NK-92 (cell line): ENCODE results near the gene ARHGAP26.

ENCODE experiments used
- DNase-seq: peaks from one replicate; lab custom pipeline; 2025; ENCODE audit not compliant: unreplicated experiment; lab: John Stamatoyannopoulos, UW

The ARHGAP26 gene

GRCh38 chr5:143208781-143209510 is 438.8 kb downstream of the ARHGAP26 start:
- DNase-seq, result no peak

- no peak for DNase-seq
These were observed 439.8 kb downstream of the ARHGAP26 start for GRCh38 chr5:143209881-143210395.

GRCh38 chr5:143210576-143210975 is 440.4 kb downstream of the ARHGAP26 start:
- no peak for DNase-seq

GRCh38 chr5:143212261-143212660 is 442.1 kb downstream of the ARHGAP26 start:
- DNase-seq, result no peak

GRCh38 chr5:143213231-143213850 is 443.2 kb downstream of the ARHGAP26 start:
- no peak for DNase-seq

GRCh38 chr5:143213851-143214363 is 443.7 kb downstream of the ARHGAP26 start:
- no peak for DNase-seq

- DNase-seq, result no peak
These were observed 444.3 kb downstream of the ARHGAP26 start for GRCh38 chr5:143214458-143214857.

- DNase-seq, result no peak
These were observed 444.7 kb downstream of the ARHGAP26 start for GRCh38 chr5:143214890-143215289.

GRCh38 chr5:143215690-143216089 is 445.5 kb downstream of the ARHGAP26 start:
- no peak for DNase-seq

- no peak for DNase-seq
These were observed 446.0 kb downstream of the ARHGAP26 start for GRCh38 chr5:143216211-143216610.

GRCh38 chr5:143217065-143217803 is 447.1 kb downstream of the ARHGAP26 start:
- no peak for DNase-seq

GRCh38 chr5:143217804-143218160 is 447.6 kb downstream of the ARHGAP26 start:
- no peak for DNase-seq

GRCh38 chr5:143218517-143219170 is 448.5 kb downstream of the ARHGAP26 start:
- DNase-seq, result no peak

- DNase-seq, result no peak
These were observed 449.5 kb downstream of the ARHGAP26 start for GRCh38 chr5:143219696-143220095.

GRCh38 chr5:143220748-143221251 is 450.6 kb downstream of the ARHGAP26 start:
- DNase-seq, result no peak

GRCh38 chr5:143222287-143223231 is 452.4 kb downstream of the ARHGAP26 start:
- no peak for DNase-seq

GRCh38 chr5:143224672-143225071 is 454.5 kb downstream of the ARHGAP26 start:
- DNase-seq, result no peak

- no peak for DNase-seq
These were observed 455.3 kb downstream of the ARHGAP26 start for GRCh38 chr5:143225511-143225910.

- no peak for DNase-seq
These were observed 456.2 kb downstream of the ARHGAP26 start for GRCh38 chr5:143226361-143226760.

- no peak for DNase-seq
These were observed 456.7 kb downstream of the ARHGAP26 start for GRCh38 chr5:143226872-143227271.
